Endometrial microvascular endothelial cells (primary cell): ENCODE measurements around the gene NT5C3B. TPM values are rescaled to one million over a fixed set of nuclear protein-coding genes. Genes with fewer than 3 reads are reported as not detected.
"Not testable (repeated sequence)": the region's sequence is repeated elsewhere in the genome, so short reads cannot be mapped to it uniquely, and the experiment has no call there.

Experiments used
- in situ Hi-C: cut with HindIII; loops from 2 replicates; pipeline ENCODE4 v1.10.0; 2017; ENCODE audit warnings: low sequenced_read_pairs, low pct_unique_long_range_greater_than_20kb; ENCODE audit errors: inconsistent ontology term
- total RNA-seq: library from RNA; depleted of rRNA; stranded (reverse); fragments of >200 nt; gene quantifications from one replicate; pipeline ENCODE4 v1.2.3, GENCODE V29; 2015; ENCODE audit errors: inconsistent ontology term

Gene NT5C3B
- total RNA-seq, 1 donor from 2014 or later = 56.4 TPM

DNA sequence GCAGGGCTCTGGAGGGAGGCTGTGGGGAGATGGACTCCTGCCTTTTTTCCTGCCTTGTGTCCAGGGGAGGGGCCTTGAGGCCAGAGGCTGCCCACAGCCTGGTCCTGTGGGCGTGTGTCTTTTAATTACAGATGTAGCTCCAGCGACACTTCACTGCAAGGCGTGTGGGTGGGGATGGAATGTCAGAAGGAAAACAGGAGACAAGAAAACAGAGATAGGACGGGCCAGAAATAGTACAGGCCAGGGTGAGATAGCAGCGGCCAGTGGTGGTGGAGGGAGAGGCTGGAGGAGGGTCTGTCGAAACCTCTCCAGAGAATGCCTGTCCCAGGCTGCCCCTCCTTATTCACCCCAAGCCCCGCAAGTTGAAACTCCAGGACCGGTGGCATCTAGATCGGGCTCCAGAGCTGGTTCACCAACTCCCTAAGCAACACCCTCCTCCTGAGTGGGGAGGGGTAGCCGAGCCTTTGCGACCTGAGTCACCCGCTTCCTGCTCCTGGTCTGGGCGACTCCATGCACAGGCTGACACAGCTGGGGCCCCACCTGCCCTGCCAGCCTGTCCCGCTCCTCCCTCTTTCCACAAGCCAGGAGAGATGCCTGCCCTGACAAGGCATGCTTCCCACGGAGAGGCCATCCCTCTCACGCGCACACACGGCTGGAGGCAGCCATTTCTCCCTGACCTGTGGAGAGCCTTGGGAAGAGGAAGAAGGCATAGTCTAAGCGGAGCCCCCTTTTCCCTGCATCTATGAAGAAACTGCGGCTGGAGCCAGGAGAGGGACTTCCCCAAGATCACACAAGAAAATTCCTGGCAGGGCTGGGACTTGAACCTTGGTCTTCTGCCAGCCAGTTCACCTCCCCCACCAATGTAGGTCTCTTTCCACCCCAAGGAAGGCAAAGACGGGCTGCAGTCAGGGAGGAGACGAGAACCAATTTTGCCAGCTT is 42.9 kb downstream of the NT5C3B start:
- in situ Hi-C loops = no loop called here

DNA sequence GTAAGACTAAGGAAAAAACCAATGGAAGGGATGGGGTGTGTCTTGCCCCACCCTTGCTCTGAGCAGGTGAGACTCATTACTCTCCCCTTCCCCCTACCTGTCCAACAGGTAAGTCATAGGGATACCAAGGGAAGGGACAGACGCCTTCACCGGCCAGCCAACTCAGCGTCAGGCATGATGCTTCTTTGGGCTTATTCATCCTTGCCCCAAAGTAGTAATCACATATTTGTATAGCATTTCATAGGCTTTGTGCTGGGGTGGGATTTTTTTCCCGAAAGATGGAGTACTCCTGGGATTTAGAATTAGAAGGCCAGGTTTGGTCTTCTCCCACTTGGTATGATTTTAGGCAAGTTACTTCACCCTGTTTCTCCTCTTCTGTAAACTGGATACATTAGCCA is 49.0 kb downstream of the NT5C3B start:
- in situ Hi-C loops = no loop called here

DNA sequence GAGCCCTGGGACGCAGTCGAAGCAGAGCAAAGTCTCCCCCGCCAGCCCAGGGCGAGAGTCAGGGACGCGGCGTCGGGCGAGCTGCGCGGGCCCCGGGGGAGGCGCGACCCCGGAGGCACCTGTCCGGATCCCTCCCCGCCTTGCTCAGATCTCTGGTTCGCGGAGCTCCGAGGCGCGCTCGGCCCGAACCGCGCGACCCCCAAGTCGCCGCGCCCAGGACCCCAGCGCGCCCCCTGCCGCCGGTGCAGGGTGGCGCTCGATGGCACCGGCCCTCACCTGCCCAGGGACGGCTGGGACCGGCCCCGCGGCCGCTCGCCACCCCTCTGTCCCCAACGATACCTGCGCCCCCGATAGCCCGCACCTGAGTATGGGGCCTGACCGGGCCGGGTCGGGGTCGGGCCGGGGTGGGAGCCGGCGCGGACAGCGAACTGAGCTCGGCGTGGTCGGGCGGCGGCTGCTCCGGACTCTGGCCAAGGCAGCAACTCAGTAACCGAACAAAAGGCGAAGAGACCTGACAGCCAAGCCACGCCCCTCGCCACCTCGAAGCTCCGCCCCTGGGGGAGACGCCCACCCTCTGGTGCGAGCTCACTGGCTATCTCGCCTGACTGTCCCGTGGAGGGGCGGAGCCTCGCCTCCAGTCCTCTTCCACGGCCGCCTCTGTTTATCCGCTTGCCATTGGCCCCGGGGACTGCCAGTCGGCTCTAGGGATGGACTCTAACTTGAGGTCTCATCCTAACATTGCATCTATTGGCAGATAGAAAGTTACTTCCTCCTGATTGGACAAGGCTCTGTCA is 49.6 kb downstream of the NT5C3B start, which contains the start of gene JUP:
TSS of gene JUP (minus strand) at position 485 of the 794 bp plus-strand sequence. CDS start 14,857 bp downstream, outside the sequence.
- in situ Hi-C loops = no loop called here

DNA sequence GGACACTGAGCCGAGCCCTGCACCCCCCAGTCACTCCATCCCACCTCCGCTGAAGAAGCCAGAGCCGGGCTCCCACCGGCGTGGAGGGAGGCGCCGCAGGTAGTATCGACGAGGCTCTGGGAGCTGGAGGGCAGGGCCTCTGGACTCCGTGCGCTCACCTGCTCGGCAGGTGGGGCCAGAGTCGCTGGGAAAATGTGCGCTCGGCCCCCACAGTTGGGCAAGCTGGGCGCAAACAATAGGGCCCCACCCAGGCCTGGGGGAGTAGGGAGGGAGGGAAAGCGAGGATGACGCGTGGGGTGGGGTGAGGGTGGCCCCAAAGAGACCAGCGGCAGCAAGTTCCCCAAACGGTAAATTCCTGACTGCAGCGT is 50.2 kb downstream of the NT5C3B start:
- in situ Hi-C loops = no loop called here

GRCh38 chr17:41785091-41785858 is 50.8 kb downstream of the NT5C3B start:
- in situ Hi-C loops = no loop called here

DNA sequence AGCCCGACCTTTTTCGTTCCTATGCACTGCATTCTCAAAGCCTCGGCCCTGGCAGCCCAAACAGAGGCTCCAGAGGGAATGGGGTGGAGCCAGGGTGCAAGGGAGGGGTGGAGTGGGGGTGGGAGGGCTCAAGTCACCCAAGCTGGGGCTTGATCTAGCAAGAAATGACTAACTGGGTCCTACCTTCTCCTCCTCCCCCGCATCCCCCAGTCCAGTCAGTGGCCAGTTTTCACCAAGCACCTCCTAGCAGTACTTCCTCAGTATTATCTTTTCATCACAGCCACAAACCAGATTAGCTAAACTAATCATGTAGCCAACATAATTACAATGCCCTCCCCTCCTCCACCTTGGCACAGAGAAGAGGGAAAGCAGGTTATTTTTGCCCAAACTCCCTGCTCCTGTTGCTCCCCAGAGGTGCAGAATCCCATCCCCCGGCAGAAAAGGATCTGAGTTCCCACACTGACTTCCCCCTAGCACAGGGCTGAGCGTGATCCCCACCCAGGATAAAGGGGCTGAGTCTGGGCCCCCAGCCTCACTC is 51.8 kb downstream of the NT5C3B start:
- in situ Hi-C loops = no loop called here

DNA sequence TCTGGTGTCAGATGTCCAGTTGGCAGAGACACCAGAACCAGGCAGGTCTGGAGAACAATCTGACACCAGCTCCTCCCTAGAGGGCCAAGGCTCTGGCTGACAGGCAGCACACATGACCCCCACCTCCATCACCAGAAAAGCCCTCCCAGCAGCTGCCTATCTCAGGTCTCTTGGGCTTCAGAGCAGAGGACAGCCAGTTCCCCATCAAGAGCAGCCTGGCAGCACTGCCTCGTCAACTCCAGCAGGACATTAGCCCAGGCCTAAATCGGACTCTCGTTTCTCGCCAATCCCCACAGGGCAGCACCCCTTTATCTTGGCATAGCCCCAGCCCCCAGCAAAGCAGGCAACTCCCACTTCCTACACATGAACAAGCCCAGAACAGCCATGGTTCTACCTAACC is 53.9 kb downstream of the NT5C3B start:
- in situ Hi-C loops = no loop called here

DNA sequence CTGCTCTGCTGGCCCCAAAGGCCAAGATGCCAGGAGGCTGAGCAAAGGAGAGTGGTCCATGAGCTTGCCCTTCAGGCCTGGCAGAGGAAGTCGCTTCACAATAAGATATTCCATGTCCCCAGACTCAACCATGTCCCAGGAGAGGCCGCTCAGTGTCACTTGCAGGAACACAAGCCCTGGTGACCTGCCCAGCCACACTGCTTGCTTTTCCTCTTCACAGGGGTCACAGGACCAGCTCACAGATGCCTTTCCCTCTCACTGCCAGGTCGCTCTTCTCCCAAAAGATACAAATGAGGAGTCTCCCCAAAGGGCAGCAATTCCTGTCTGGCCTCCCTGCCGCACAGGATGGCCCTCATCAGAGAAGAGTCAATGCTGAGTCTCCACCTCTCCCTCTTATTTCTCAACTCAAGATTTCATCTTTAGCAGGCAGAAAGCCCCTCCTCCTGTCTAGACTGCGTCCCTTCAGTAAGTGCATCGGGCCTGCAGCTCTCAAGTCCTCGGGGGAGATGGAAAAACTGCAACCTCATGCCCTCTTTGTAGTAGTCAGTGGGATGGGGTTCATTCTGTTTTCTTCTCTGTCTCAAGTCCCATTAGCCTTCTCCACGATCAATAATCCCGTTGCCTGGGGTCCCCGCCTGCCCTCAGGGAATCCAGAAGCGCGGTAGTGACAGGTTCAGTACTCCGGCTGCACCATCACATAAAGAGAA is 54.5 kb downstream of the NT5C3B start:
- in situ Hi-C loops = no loop called here

DNA sequence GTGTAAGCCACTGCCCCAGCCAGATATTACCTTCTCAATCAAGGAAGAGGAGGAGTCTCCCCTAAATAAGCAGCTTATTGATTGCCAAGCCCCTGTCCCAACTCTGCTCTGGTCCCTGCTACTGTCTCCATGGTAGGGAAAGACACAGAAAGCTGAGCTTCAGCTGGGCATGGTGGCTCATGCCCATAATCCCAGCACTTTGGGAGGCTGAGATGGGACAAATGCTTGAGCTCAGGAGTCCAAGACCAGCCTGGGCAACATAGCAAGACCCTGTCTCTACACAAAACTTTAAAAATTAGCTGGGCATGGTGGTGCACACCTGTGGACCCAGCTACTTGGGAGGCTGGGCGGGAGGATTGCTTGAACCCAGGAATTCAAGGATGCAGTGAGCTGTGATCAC is 56.1 kb downstream of the NT5C3B start:
- in situ Hi-C loops = no loop called here

- in situ Hi-C loops = no loop called here
Observed at GRCh38 chr17:41777574-41778188, 58.4 kb downstream of the NT5C3B start.

DNA sequence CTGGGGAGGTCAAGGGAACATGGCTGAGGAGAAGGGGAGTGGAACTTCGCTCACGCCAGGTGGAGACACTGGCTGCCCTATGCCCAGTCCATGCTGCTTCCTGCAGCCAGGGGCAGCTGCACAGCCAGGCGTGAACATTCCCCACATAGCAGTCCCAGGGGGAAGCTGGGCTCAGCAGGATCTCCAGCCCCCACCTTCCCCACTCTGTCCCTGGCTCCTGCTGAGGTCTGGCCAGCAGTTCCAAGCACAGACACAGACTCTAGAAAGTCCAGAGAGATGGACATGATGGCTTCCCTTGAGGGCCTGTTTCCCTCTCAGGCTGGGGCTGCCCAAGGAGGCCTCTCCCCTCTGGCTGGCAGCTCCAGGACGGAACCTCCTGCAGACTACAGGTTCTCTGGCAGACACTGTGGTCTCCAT is 58.9 kb downstream of the NT5C3B start:
- in situ Hi-C loops = no loop called here

DNA sequence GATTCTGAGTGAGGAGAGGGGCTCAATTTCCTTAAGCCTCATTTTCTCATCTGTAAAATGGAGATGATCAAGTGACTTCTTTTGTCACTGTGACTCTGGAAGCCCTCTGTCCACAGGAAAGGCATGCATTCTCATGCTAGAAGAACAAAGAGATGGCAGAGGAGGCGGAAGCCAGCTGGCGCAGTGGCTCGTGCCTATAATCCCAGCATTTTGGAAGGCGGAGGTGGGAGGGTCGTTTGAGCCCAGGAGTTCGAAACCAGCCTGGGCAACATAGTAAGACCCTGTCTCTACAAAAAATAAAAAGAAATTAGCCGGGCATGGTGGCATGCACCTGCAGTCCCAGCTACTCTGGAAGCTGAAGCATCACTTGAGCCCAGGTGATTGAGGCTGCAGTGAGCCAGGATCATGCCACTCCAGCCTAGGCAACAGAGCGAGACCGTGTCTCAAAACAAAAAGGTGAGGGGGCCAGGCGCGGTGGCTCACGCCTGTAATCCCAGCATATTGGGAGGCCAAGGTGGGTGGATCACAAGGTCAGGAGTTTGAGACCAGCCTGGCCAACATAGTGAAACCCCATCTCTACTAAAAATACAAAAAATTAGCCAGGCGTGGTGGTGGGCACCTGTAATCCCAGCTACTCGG is 59.7 kb downstream of the NT5C3B start:
- in situ Hi-C loops = not testable (repeated sequence)

DNA sequence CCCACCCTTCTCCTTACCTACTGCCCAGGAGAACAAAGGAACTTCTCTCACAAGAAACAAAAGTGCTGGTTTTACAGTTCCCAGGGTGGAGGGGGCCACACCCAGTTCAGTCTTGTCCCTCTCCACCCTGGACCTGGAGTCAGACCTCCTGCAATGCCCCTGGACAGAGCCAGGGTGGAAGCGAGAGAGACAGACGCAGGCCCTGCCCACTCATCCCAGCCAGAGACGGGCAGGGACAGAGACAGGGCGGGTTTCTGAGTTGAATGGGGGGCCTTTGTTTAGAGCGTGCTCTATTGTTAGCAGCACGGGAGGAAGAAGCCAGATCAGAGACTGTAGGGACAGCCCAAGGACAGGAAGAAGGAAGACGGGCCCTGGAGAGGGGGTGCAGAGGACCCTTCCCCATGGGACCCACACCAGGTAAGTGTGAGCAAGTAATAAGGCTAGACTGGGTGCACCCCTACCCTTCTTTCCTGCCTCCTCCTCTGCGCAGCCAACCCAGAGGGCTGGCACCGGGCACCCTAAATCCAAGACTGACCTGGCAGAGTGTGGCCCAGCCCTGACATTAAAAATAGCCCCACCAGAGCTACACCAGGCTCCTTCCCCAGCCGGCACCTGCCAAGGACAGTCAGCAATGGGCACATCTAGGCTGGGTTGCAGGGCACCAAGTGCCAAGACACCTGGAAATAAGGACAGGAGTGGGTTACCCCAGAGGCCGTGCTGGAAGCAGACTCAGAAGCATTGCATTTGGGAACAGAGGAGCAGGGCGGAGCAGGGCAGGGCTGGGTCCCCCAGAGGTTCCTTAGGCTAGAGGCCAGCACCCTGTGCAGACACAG is 60.4 kb downstream of the NT5C3B start:
- in situ Hi-C loops = no loop called here
